AG04450 (cell line): ENCODE measurements around the gene CCDC136. TPM values are rescaled to one million over a fixed set of nuclear protein-coding genes. Genes with fewer than 3 reads are reported as not detected.

Experiments
- CTCF ChIA-PET: fragments of 300-600, 350-600 bp; formaldehyde crosslinking; extraction: SDS; loops from one replicate; lab custom pipeline; 2022; ENCODE audit warnings: antibody characterized with exemption, inconsistent platforms; lab: Charles Lee
- POLR2A ChIA-PET: fragments of 350-600 bp; formaldehyde crosslinking; extraction: SDS; loops from one replicate; lab custom pipeline; 2021; ENCODE audit warnings: antibody characterized with exemption, inconsistent platforms; lab: Yijun Ruan, JAX
- DNase-seq: peaks from one replicate; pipeline ENCODE4 v3.0.0-alpha.2; 2011; ENCODE audit warnings: low read depth, low spot score
- H3K27ac ChIP-seq: one replicate; pipeline ENCODE4 v1.5.1; 2012; ENCODE audit warnings: low read depth, low read length, control low read depth
- H3K27me3 ChIP-seq: one replicate; pipeline ENCODE4 v1.6.0; 2012; ENCODE audit warnings: low read length; ENCODE audit not compliant: control insufficient read depth, insufficient read depth
- H3K4me3 ChIP-seq: 2 replicates; pipeline ENCODE4 v1.5.1; 2011; ENCODE audit warnings: mild to moderate bottlenecking, low read depth, low read length, control low read depth
- H3K9me3 ChIP-seq: 2 replicates; pipeline ENCODE4 v1.5.1; 2012; ENCODE audit warnings: low read length; ENCODE audit not compliant: control insufficient read depth, insufficient read depth
- CTCF ChIP-seq: IDR thresholded peaks from 2 replicates; pipeline ENCODE4 v1.5.1; 2011; ENCODE audit warnings: low read depth, low read length, control low read depth, inconsistent platforms
- polyA plus RNA-seq: library from polyadenylated mRNA; depleted of rRNA; stranded (reverse); fragments of >200 nt; gene quantifications from 2 replicates; pipeline ENCODE4 v1.2.3, GENCODE V29; 2011; rRNA removed
- small RNA-seq: library from RNA; depleted of rRNA; stranded (forward); fragments of <200 nt; gene quantifications from one replicate; pipeline ENCODE3, GENCODE V24; 2012; ENCODE audit warnings: low read depth; ENCODE audit not compliant: insufficient read length

Gene CCDC136
- polyA plus RNA-seq, 1 experiment = 19.7 TPM

GRCh38 chr7:128868624-128869137 lies 76.9 kb downstream of the CCDC136 start:
- no peak overlapping the region; the same call in 1 of the 2 replicates for H3K4me3 ChIP-seq
- DNase-seq = no peak
- no peak overlapping the region for H3K27ac ChIP-seq
- H3K9me3 ChIP-seq = no peaks in the 10 kb centered on the region
- CTCF ChIA-PET = no interaction called here
- peaks cover 19% of the 10 kb centered on the region for H3K27me3 ChIP-seq
- POLR2A ChIA-PET = no interaction called here
- no peak for TF ChIP-seq CTCF

- POLR2A ChIA-PET = no interaction called here
- H3K4me3 ChIP-seq = peak overlapping the region; percentile 53
- 0 out of 2 replicates have a peak, but pooled peaks have one; percentile 0 for TF ChIP-seq CTCF
- no peaks in the 10 kb centered on the region for H3K9me3 ChIP-seq
- H3K27me3 ChIP-seq = peaks cover 19% of the 10 kb centered on the region
- no peak for DNase-seq
- CTCF ChIA-PET = no interaction called here
- H3K27ac ChIP-seq = no peak overlapping the region
Measured at GRCh38 chr7:128869138-128869943, 77.6 kb downstream of the CCDC136 start.

- CTCF ChIA-PET = interaction anchor here (1.9 kb wide), 1 partner anchor 13 kb away, joined by 8 read pairs; no protein-coding TSS in a partner anchor
Measured at GRCh38 chr7:128869944-128870285, 78.1 kb downstream of the CCDC136 start.

GRCh38 chr7:128871050-128871449 lies 79.3 kb downstream of the CCDC136 start:
- no peaks in the 10 kb centered on the region for H3K9me3 ChIP-seq
- H3K27ac ChIP-seq = no peak overlapping the region
- H3K4me3 ChIP-seq = no peak overlapping the region
- peaks cover 28% of the 10 kb centered on the region for H3K27me3 ChIP-seq
- CTCF ChIA-PET = interaction anchor here (1.9 kb wide), 1 partner anchor 12 kb away, joined by 8 read pairs; no protein-coding TSS in a partner anchor
- DNase-seq = no peak
- POLR2A ChIA-PET = no interaction called here
- no peak for TF ChIP-seq CTCF

More at GRCh38 chr7:128869944-128870285, 78.1 kb downstream of the CCDC136 start:
- no peak for DNase-seq
- H3K9me3 ChIP-seq = no peaks in the 10 kb centered on the region
- no peak overlapping the region; the same call in 1 of the 2 replicates for H3K4me3 ChIP-seq
- peaks cover 19% of the 10 kb centered on the region for H3K27me3 ChIP-seq
- POLR2A ChIA-PET = no interaction called here
- no peak for TF ChIP-seq CTCF
- H3K27ac ChIP-seq = no peak overlapping the region

Small RNAs within 50 kb of the gene (small RNA-seq; reads per million reads assigned to genes)
- gene RN7SL81P = not detected

Other genes starting within 250 kb of the CCDC136 start
- 0.47 TPM in 2 replicates for gene GARIN1A, start 119.7 kb upstream of the CCDC136 start, polyA plus RNA-seq
- gene CALU, start 52.6 kb upstream of the CCDC136 start, polyA plus RNA-seq = 593 and 815 TPM in 2 replicates
- not detected in 2 replicates for gene OPN1SW, start 16.2 kb upstream of the CCDC136 start, polyA plus RNA-seq
- 25.8 and 44.7 TPM in 2 replicates for gene FLNC, start 38.4 kb downstream of the CCDC136 start, polyA plus RNA-seq
- gene ATP6V1F, start 70.9 kb downstream of the CCDC136 start, polyA plus RNA-seq = 150 and 193 TPM in 2 replicates
- gene KCP, start 118.7 kb downstream of the CCDC136 start, polyA plus RNA-seq = 0.04 and 0.05 TPM in 2 replicates
- 0.04 and 0.06 TPM in 2 replicates for gene IRF5, start 146.0 kb downstream of the CCDC136 start, polyA plus RNA-seq